ENCODE results near the gene MTOR.
"Not testable (repeated sequence)": the region's sequence is repeated elsewhere in the genome, so short reads cannot be mapped to it uniquely, and the experiment has no call there.

Gene MTOR

GRCh38 chr1:11170102-11170501 lies 92.2 kb downstream of the MTOR start:
- no peak overlapping the region for H3K4me3 ChIP-seq
- TF ChIP-seq, protein P1, sequence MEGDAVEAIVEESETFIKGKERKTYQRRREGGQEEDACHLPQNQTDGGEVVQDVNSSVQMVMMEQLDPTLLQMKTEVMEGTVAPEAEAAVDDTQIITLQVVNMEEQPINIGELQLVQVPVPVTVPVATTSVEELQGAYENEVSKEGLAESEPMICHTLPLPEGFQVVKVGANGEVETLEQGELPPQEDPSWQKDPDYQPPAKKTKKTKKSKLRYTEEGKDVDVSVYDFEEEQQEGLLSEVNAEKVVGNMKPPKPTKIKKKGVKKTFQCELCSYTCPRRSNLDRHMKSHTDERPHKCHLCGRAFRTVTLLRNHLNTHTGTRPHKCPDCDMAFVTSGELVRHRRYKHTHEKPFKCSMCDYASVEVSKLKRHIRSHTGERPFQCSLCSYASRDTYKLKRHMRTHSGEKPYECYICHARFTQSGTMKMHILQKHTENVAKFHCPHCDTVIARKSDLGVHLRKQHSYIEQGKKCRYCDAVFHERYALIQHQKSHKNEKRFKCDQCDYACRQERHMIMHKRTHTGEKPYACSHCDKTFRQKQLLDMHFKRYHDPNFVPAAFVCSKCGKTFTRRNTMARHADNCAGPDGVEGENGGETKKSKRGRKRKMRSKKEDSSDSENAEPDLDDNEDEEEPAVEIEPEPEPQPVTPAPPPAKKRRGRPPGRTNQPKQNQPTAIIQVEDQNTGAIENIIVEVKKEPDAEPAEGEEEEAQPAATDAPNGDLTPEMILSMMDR (IDR thresholded peaks at IDR 0.05): no peak
- H3K27ac ChIP-seq: no peak overlapping the region
- DNase-seq (ENCODE audit: low spot score): no peak

DNA sequence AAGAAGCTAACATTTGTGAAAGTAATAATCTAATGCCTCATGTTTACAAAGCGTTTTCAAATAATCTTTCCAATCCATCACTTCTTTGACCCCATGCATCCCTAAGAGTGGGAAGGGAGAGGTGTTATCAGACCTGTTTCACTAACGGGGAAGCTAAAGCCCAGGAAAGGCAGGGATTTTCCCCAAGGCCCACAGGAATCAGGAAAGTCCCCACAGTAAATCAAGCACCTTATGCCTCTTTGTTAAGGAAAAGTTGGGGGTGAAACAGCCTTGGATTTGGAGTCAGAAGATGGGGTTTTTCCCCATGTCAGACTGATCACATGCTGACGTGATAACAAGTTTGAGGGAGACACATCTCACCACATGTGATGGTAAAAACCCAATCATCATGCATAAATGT lies 93.1 kb downstream of the MTOR start:
- TF ChIP-seq, protein P1 (IDR thresholded peaks at IDR 0.05): no peak
- H3K4me3 ChIP-seq: no peak overlapping the region

GRCh38 chr1:11168731-11169130 lies 93.6 kb downstream of the MTOR start:
- no peak overlapping the region for H3K27ac ChIP-seq
- no peak for DNase-seq (ENCODE audit: low spot score)
- TF ChIP-seq, protein P1 (IDR thresholded peaks at IDR 0.05): no peak
- H3K4me3 ChIP-seq: no peak overlapping the region

More for the DNA sequence above, 93.1 kb downstream of the MTOR start:
- no peak for DNase-seq (ENCODE audit: low spot score)
- no peak overlapping the region for H3K27ac ChIP-seq

DNA sequence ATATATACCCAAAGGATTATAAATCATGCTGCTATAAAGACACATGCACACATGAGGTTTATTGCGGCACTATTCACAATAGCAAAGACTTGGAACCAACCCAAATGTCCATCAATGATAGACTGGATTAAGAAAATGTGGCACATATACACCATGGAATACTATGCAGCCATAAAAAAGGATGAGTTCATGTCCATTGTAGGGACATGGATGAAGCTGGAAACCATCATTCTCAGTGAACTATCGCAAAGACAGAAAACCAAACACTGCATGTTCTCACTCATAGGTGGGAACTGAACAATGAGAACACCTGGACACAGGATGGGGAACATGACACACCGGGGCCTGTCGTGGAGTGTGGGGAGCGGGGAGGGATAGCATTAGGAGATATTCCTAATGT lies 95.6 kb downstream of the MTOR start:
- H3K27ac ChIP-seq; H3K4me3 ChIP-seq; DNase-seq (ENCODE audit: low spot score): not testable (repeated sequence)

DNA sequence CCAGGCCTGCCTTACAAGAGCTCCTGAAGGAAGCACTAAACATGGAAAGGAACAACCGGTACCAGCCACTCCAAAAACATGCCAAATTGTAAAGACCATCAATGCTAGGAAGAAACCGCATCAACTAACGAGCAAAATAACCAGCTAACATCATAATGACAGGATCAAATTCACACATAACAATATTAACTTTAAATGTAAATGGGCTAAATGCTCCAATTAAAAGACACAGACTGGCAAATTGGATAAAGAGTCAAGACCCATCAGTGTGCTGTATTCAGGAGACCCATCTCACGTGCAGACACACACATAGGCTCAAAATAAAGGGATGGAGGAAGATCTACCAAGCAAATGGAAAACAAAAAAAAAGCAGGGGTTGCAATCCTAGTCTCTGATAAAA lies 99.6 kb downstream of the MTOR start:
- H3K27ac ChIP-seq; DNase-seq (ENCODE audit: low spot score); H3K4me3 ChIP-seq: not testable (repeated sequence)

- no peak for DNase-seq (ENCODE audit: low spot score)
- H3K4me3 ChIP-seq: no peak overlapping the region
- TF ChIP-seq, protein P1 (IDR thresholded peaks at IDR 0.05): no peak
- peak overlapping the region in 1 of 2 donors; percentile 62 for H3K27ac ChIP-seq
These were observed 103.5 kb downstream of the MTOR start for GRCh38 chr1:11158720-11159321.

GRCh38 chr1:11158291-11158690 lies 104.1 kb downstream of the MTOR start:
- H3K4me3 ChIP-seq: no peak overlapping the region
- peak overlapping the region; percentile 60 to 62 for H3K27ac ChIP-seq
- TF ChIP-seq, protein P1 (IDR thresholded peaks at IDR 0.05): no peak
- no peak for DNase-seq (ENCODE audit: low spot score)

GRCh38 chr1:11157867-11158266 lies 104.5 kb downstream of the MTOR start:
- Histone ChIP-seq H3K4me3 (no peak overlapping the region), H3K27ac (peak overlapping the region; percentile 60 to 62)
- DNase-seq (ENCODE audit: low spot score): no peak
- TF ChIP-seq, protein P1 (IDR thresholded peaks at IDR 0.05): no peak
